Measurements from ENCODE around the gene ZNF22. TPM values are rescaled to one million over a fixed set of nuclear protein-coding genes. Genes with fewer than 3 reads are reported as not detected.

Gene ZNF22
- total RNA-seq, 4 donors from 2014 or later, result 3.6 to 14.5 (median 8.0) TPM

DNA sequence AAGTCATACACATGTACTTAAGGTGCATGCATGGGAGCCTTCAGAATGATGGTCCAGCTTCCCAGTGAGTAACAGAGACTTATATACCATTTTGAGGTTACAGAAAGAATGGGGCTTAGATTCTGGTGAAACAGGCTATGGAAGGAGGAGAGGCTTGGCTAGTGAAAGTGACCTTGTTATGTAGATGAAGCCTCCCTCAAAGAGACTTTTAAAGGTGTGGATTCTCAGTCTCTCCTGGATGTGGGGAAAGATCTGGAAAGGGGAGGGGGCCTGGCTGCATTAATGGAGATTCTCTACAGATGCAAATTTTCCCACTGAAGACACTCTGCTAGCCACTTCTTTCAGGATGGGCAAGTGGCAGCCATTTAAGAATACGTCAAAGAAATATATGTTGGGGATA is 35.6 kb upstream of the ZNF22 start:
- H3K27me3 ChIP-seq, result no peaks in the 10 kb centered on the region
- peak overlapping the region in 2 of 4 donors; percentile 70 to 92 for H3K27ac ChIP-seq
- no peak for DNase-seq
- no peak overlapping the region for H3K4me3 ChIP-seq
- no peaks in the 10 kb centered on the region for H3K9me3 ChIP-seq
- WGBS, 2 donors, result 86 to 100% methylated on average over 1 of the region's 1 CpG
- intact Hi-C loops (cut with DNase I), result no loop called here
- peaks cover 15 to 94% (median 48%) of the 10 kb centered on the region in 3 donors for H3K4me1 ChIP-seq
- H3K36me3 ChIP-seq, result peaks cover 0 to 5% (median 0%) of the 10 kb centered on the region in 3 donors
- TF ChIP-seq, protein P1, sequence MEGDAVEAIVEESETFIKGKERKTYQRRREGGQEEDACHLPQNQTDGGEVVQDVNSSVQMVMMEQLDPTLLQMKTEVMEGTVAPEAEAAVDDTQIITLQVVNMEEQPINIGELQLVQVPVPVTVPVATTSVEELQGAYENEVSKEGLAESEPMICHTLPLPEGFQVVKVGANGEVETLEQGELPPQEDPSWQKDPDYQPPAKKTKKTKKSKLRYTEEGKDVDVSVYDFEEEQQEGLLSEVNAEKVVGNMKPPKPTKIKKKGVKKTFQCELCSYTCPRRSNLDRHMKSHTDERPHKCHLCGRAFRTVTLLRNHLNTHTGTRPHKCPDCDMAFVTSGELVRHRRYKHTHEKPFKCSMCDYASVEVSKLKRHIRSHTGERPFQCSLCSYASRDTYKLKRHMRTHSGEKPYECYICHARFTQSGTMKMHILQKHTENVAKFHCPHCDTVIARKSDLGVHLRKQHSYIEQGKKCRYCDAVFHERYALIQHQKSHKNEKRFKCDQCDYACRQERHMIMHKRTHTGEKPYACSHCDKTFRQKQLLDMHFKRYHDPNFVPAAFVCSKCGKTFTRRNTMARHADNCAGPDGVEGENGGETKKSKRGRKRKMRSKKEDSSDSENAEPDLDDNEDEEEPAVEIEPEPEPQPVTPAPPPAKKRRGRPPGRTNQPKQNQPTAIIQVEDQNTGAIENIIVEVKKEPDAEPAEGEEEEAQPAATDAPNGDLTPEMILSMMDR (IDR thresholded peaks at IDR 0.05), result no peak
- TF ChIP-seq POLR2A (IDR thresholded peaks at IDR 0.05), result no peak

DNA sequence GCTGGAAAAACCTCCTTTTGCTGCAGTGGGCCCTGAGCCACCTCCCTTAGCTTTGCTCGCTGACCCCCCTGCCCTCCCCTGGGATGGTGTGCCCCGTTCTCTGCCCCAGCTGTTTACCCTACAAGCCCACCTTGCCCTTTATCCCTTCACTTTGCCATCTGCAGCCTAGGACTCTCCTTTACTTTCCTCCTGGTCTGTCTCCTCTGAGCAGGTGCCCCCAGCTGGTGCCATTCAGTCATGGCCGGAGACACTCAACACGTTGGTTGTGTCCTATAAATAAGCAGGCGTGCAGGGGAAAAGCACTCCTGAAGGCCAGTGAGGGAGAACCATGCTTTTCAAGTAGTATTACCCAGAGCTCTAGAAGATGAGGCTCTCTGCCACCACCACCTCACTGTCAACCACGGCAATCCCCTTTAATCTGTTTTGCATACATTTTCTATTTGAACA is 35.0 kb upstream of the ZNF22 start:
- TF ChIP-seq POLR2A (IDR thresholded peaks at IDR 0.05), result no peak
- TF ChIP-seq, protein P1 (IDR thresholded peaks at IDR 0.05), result no peak
- intact Hi-C loops (cut with DNase I), result no loop called here
- Histone ChIP-seq H3K4me1 (peaks cover 15 to 88% (median 42%) of the 10 kb centered on the region in 3 donors), H3K27me3 (no peaks in the 10 kb centered on the region), H3K36me3 (peaks cover 0 to 11% (median 0%) of the 10 kb centered on the region in 3 donors), H3K4me3 (no peak overlapping the region), H3K27ac (peak overlapping the region in 3 of 4 donors; percentile 41 to 92 (median 70)), H3K9me3 (no peaks in the 10 kb centered on the region)
- WGBS, 2 donors, result 84 to 93% methylated on average over 6 of the region's 6 CpGs
- DNase-seq, result no peak

DNA sequence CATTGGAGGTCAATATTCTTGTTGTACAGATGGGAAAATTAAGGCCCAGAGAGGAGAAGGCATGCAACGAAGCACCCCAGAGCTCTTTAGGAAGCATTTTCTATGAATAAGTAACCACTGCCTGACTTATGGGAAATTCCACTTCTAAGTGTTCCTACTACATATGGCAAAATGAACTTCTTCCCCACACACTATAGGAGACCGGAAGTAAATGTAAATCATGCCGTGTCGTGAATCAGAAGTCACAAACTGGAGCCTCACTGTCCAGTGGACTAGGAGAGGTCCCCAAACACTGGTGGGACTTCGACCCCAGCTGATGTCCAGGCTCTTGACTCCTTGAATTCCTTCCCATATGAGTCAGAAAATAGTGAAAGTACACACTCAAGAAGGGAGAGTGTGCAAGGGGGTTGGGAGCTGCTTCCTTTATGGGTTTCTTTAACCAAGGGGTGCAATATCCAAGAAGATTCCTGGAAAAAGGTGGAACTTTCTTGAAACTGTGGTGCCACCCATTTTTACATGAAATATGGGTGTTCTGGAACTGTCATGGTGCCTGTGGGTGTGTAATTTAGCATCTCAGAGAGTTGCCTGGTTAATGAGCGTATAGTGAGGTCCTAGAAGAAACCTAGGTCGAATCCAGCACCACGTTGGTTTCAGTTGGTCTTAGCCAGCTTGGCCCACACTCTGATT is 34.5 kb upstream of the ZNF22 start:
- no peak for TF ChIP-seq POLR2A (IDR thresholded peaks at IDR 0.05)
- peaks cover 15 to 85% (median 40%) of the 10 kb centered on the region in 3 donors for H3K4me1 ChIP-seq
- intact Hi-C loops (cut with DNase I), result no loop called here
- no peaks in the 10 kb centered on the region for H3K27me3 ChIP-seq
- H3K36me3 ChIP-seq, result peaks cover 0 to 17% (median 0%) of the 10 kb centered on the region in 3 donors
- H3K4me3 ChIP-seq, result no peak overlapping the region
- WGBS, 2 donors, result 59 to 69% methylated on average over 8 of the region's 8 CpGs
- H3K9me3 ChIP-seq, result no peaks in the 10 kb centered on the region
- H3K27ac ChIP-seq, result peak overlapping the region in 3 of 4 donors; percentile 41 to 92 (median 70)
- DNase-seq, result no peak

DNA sequence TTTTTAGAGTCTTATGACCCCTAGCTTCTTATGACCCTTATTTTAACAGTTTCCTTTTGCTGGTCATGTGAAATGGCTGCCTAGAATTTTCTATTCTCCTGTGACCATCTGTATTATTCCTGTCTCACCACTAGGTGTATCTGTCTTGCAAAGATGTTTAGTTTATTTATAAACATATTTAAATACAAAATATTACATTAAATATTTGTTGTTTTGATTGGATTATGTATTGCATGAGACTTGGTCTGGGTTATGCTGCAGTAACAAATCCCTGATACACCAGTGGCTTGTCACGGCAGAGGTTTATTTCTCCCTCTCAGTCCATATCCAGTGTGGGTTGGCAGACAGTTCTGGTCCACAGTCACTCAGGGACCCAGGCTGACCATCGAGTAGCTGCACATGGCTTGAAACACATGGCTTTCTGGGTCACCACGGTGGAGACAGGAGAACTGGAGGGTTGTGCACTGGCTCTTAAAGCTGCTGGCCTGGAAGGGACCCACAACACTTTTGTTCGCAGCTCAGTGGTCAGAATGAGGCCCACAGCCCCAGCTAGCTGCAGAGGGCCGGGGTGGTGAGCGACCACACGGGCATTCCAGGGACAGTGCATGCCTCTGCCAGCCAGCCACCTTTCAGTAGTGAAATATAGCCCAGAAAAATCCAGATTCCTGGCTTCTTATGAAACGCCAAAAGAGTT is 33.8 kb upstream of the ZNF22 start:
- H3K27me3 ChIP-seq, result no peaks in the 10 kb centered on the region
- intact Hi-C loops (cut with DNase I), result no loop called here
- H3K4me3 ChIP-seq, result no peak overlapping the region
- no peak for DNase-seq
- H3K36me3 ChIP-seq, result peaks cover 0 to 24% (median 0%) of the 10 kb centered on the region in 3 donors
- no peak for TF ChIP-seq POLR2A (IDR thresholded peaks at IDR 0.05)
- TF ChIP-seq, protein P1 (IDR thresholded peaks at IDR 0.05), result peak in 3 of 6 experiments; percentile 12 to 26 (median 16)
- WGBS, 2 donors, result 79 to 83% methylated on average over 2 to 7 of the region's 8 CpGs
- peaks cover 15 to 78% (median 35%) of the 10 kb centered on the region in 3 donors for H3K4me1 ChIP-seq
- H3K27ac ChIP-seq, result peak overlapping the region in 3 of 4 donors; percentile 60 to 92 (median 70)
- no peaks in the 10 kb centered on the region for H3K9me3 ChIP-seq

DNA sequence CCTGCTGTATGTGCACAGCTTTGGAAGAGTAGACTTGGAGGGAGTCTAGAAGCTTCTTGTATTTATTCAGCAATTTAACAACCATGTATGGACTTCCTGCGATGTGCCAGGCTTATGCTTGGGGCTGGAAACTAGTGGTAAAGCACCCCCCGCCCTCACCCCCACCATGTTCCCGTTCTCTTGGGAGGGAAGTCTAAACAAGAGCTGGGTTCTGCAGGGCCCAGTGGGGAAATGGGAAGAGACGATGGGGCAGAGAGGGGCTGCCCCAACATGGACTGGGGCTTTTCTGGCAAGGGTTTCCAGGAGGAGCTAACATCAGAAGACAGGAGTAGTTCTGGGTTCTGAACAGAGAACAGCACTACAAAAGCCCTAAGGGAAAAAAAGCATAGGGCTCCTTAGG is 33.1 kb upstream of the ZNF22 start:
- no peaks in the 10 kb centered on the region for H3K9me3 ChIP-seq
- H3K4me3 ChIP-seq, result no peak overlapping the region
- no peak for DNase-seq
- peaks cover 15 to 72% (median 29%) of the 10 kb centered on the region in 3 donors for H3K4me1 ChIP-seq
- intact Hi-C loops (cut with DNase I), result no loop called here
- no peaks in the 10 kb centered on the region for H3K27me3 ChIP-seq
- H3K36me3 ChIP-seq, result peaks cover 0 to 30% (median 0%) of the 10 kb centered on the region in 3 donors
- peak overlapping the region in 3 of 4 donors; percentile 60 to 92 (median 65) for H3K27ac ChIP-seq
- no peak for TF ChIP-seq POLR2A (IDR thresholded peaks at IDR 0.05)
- TF ChIP-seq, protein P1 (IDR thresholded peaks at IDR 0.05), result no peak
- 33 to 65% methylated on average over 4 of the region's 4 CpGs for WGBS, 2 donors
